ENCODE measurements around the gene MYL7.

GRCh38 chr7:44120395-44120794, 20.7 kb downstream of the MYL7 start:
- TF ChIP-seq CTCF (IDR thresholded peaks at IDR 0.05; ENCODE audit: borderline replicate concordance, extremely low read depth, low read length, poor library complexity, severe bottlenecking) (no peak), EZH2 (IDR thresholded peaks at IDR 0.05; ENCODE audit: borderline replicate concordance, low read depth, low read length, severe bottlenecking) (no peak)
